HG02623 (cell line): ENCODE measurements around the gene TAB2.
"Not testable (repeated sequence)": the region's sequence is repeated elsewhere in the genome, so short reads cannot be mapped to it uniquely, and the experiment has no call there.

Experiments used
- ATAC-seq: cut with Tn5 transposase; IDR thresholded peaks from one replicate; pipeline ENCODE4 v1.9.1; 2021; ENCODE audit warnings: moderate library complexity; ENCODE audit not compliant: unreplicated experiment

The TAB2 gene

DNA sequence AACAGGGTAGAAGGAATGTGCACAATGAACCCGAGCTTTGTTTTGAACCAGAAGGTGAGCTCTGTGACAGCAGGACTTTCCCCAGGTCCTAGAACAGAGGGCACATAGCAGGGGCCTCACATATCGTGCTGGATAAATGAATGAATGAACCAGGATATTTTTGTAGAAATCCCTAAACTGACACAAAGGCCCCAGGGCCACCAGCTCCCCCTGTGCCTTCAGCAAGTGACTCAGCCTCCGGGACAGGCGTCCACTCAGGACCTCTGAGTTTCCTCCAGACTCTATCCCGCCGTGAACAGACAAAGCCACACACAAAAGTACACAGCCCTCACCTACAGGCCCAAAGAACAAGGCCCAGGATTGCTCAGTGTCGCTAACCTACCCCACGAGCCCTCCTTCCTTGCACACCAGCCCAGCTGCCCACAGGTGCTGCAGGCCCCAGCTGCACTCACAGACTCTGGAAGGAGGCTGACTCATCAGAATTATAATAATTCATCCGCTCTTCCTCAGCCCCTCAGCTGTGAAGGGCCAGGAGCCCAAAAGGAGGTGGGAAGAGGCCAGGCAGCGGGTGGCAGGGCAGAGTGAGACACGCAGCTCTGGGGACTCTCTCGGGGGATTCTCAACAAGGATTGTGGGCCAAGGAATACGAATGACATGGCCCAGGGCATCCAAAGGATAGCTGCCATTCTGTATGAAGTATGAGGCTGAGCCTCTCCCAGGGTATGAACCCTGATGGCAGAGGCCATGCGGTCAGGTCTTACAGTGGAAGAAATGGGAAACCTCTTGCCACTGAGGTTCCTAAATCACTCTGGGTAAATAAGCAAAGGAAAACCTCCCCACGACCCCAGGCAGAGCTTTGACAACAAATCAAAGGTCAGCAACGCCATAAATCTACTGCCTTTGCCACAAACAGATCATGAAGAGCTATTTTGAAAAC, 123.5 kb downstream of the TAB2 start:
- no peak for ATAC-seq

DNA sequence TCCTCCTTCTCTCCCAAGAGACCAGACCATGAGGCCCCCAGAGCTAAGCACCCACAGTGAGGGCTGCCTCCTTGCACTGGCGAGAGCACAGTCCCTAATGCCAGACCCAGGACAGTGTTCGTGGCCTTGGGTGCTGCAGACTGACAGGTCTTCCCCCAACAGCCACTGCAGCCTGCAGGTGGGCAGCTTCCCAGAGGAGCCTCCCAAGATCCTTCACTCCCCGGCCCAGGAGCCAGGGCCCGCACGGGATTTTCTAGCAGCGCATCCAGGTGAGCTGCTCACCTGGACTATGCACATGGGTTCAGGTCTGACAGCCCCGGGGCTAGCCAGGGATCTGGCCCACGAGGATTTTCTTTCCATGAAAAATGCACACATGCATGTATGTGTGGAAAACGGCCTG, 124.2 kb downstream of the TAB2 start:
- no peak for ATAC-seq

DNA sequence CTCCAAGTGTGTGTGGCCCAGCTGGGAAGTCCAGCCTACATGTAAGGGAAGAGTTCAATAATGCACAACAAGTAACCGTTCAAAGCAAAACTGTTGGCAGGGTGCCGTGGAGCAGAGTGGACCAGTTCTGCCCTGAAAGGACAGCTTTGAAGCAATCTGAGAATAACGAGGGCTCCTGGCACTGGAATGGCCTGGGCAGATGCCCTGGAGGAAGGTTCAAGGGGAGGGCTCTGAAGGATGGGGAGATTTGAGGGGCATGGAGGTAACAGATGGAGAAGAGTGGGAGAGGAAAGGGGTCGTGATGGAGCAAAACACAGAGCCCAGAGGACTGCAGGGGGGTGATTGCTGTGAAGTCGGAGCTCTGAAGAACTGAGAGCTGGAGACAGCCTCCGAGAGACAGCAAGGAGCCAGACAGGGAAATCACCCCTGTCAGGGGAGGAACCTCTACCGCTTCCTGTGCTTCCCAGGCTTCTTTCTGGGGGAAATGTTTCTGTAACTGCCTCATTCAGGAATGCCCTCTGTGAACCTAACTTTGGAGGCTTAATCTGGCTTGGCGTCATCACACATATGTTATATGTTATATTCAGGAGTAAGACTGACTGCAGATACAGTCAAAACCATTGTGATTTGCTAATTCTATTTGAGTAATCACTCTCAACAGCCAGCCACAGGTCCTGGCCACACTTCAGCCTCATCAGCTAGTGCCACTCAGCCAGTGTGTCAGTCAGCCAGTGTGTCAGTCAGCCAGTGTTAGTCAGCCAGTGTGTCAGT, 126.1 kb downstream of the TAB2 start:
- ATAC-seq: no peak

GRCh38 chr6:149444360-149445094, 127.0 kb downstream of the TAB2 start:
- not testable (repeated sequence) for ATAC-seq

DNA sequence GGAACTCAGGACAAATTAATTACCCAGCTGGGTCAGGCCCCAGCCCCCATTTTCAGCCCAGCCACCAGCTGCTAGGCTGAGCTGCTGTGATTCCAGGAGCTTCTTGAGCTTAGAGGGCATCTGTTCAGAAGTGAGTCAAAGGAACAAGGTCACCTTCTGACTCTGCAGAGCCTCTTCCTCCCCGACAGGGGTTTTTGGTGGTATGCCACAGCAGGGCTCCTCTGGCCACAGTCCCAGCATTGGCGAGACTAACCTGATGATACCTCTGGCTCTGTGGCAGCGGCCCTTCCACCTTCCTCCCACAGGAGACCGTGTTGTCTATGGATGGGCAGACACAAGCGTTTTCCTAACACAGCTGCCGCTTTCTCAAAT, 127.6 kb downstream of the TAB2 start:
- ATAC-seq: no peak

DNA sequence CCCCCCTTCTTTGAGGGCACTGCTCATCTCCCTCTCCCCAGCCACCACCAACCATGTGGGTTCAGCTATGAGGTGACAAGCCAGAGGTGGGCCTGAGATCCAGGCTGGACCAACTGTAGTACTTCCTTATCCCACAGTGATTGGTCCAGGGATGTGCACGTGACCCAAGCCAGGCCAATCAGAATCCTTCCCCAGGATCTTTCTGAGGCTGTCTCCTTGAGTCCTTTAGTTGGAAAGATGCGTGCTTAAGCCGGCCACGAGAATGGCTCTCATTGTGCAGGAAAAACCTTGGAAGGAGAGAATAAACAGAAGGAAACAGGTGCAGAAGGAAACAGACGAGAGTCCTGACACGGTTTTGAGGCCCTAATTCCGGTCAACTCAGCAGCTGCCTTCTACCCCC, 128.1 kb downstream of the TAB2 start:
- no peak for ATAC-seq

DNA sequence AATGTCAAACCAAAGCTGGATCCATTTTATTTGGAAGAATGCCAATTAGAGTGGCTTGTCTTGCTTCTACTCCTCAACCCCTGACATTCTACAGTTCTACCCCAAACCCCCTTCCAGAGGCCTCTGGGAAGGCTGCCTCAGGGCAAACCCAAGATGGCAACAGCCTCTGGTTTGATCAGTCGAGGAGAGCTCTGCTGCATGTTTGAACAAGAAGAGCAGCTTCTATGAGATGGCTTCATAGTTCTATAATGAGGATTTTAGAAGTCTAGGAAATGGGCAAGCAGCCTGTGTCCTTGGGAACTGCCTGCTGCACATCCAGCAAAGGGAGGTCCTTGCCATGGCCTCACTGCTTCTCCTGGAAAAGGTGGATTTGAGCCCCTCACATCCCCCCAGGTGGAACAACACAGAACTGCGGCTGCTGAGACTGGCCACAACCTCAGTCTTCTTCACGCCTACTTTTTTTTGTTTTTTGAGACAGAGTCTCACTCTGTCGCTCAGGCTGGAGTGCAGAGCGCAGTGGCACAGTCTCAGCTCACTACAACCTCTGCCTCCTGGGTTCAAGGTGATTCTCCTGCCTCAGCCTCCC, 129.4 kb downstream of the TAB2 start:
- no peak for ATAC-seq

- ATAC-seq: no peak
Observed at GRCh38 chr6:149448821-149449453, 131.4 kb downstream of the TAB2 start.

GRCh38 chr6:149449831-149450678, 132.5 kb downstream of the TAB2 start:
- ATAC-seq: no peak

- no peak for ATAC-seq
Observed at GRCh38 chr6:149450679-149451375, 133.3 kb downstream of the TAB2 start.

DNA sequence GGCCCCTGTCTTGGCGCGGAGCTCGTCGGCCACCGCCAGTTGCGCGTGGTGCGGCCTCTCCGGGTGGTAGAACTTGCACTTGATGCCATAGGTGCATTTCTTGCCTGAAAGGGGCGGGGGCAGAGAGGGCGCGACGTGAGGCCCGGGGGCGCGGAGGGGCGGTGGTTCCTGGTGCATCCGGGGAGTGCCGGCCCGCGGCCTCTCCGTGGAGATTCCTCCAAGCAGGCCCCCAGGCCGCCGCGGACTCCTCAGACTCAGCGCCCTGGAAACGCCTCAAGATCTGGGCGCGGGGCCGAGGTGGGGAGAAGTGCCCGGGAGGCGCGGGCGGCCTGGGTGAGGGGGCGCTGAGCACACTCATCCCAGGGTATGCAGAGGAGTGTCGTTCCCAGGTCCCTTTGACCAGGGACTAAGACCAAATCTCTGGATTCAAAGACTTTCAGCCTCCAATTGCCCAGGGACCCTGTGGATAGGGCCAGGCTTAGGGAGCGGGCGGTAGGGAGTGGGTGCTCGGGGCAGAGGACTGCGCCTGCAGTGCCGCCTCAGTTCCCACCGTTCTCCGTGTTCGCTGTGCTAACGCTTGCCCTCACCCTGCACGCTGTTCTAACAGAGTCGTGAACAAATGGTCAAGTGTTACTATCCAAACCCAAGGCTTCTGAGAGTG, 134.0 kb downstream of the TAB2 start:
- no peak for ATAC-seq

DNA sequence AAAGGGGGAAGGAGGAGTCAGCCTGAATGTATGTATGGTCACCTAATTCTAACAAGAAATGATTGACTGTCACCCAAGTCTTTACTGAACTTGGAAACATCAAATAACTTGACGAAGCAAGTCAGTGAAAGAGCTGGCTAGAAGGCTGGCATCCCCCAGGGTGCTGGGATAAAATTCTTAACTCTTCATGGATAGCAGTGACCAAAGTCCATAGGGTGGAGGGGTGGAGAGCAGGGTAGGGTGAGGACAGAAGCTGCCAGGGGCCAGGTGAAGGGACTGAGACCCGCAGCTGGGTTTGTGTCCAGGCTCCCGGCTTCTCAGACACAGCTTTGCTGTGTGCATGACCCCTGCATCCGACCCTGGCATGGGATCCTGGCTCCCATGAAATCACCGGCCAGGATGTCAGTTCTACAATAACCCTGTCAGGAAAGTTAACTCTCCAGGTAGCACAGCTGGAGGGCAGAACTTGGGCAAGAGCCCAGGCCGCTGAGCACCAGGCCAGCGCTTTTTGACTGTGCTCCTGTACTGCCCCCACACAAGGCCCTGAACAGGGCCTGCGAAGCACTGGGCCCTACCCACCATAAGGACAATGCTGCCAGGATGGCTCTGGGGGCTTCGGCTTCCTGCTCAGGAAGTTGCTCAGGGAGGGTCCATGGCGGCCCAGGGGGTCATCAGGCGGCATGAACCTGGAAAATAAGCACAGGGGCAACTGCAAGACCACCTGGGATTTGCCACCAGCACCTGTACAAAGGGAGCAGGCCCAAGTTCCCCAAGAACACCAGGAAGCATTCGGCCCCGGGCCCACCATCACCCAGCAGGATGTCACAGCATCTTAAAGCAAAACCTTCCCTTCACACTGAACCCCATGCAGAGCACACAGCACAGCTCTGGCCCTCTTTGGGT, 134.8 kb downstream of the TAB2 start:
- ATAC-seq: no peak

- ATAC-seq: no peak
Observed at GRCh38 chr6:149453597-149454345, 136.3 kb downstream of the TAB2 start.

DNA sequence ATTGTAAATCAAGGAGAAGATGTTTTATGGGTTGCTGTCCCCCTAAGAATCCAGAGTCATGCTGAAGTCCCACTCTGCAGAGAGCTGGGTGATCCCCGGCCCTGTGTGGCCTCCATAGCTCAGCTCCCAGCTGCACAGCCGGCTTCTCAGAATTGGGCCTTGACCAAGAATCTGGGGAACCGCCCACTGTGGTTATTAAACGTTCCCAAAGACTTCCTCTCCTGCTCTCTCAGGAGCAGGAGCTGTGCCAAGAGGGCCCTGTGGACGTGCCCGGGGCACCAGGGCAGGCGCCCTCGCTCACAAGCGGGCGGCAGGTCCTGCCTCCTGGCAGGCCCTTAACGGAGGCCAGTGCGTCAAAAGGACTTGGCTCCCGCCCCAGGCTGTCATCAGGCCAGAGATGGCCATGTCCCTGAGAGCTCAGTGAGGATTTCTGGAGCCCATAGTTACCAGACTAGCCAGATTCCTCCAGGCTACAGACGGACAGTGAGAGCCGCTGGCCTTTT, 136.9 kb downstream of the TAB2 start:
- no peak for ATAC-seq

- ATAC-seq: no peak
Observed at GRCh38 chr6:149455031-149455732, 137.7 kb downstream of the TAB2 start.
